MCF 10A (cell line): ENCODE measurements around the gene IL20RB. TPM values are rescaled to one million over a fixed set of nuclear protein-coding genes. Genes with fewer than 3 reads are reported as not detected.

ENCODE experiments used
- BruUV-seq: library from RNA; stranded (reverse); fragments of 400-500 nt; replicated peaks from 2 replicates; lab custom pipeline; 2021; lab: Mats Ljungman, UMichigan
- CTCF ChIA-PET: fragments of 300-600 bp; sonication (Branson Sonifier 250); formaldehyde crosslinking; extraction: SDS; loops from one replicate; lab custom pipeline; 2021; ENCODE audit warnings: antibody characterized with exemption, inconsistent platforms; lab: Yijun Ruan, JAX
- POLR2A ChIA-PET: fragments of 300-600, 350-650 bp; sonication (Branson Sonifier 250); formaldehyde crosslinking; extraction: SDS; loops from one replicate; lab custom pipeline; 2020; ENCODE audit warnings: antibody characterized with exemption, inconsistent platforms; lab: Yijun Ruan, JAX
- DNase-seq: peaks from one replicate; pipeline ENCODE4 v3.0.0-alpha.2; 2018; ENCODE audit not compliant: unreplicated experiment
- H3K27ac Mint-ChIP-seq: one replicate; pipeline ENCODE4 v1.8.0; 2022; ENCODE audit warnings: mild to moderate bottlenecking, low read depth, mixed read lengths; ENCODE audit not compliant: unreplicated experiment
- H3K27me3 Mint-ChIP-seq: one replicate; pipeline ENCODE4 v1.8.0; 2022; ENCODE audit warnings: mixed read lengths; ENCODE audit not compliant: insufficient read depth, unreplicated experiment
- H3K36me3 Mint-ChIP-seq: one replicate; pipeline ENCODE4 v1.8.0; 2022; ENCODE audit warnings: mild to moderate bottlenecking, moderate library complexity, mixed read lengths; ENCODE audit not compliant: insufficient read depth, unreplicated experiment
- H3K4me1 Mint-ChIP-seq: one replicate; pipeline ENCODE4 v1.8.0; 2022; ENCODE audit warnings: mixed read lengths; ENCODE audit not compliant: insufficient read depth, unreplicated experiment
- H3K4me3 Mint-ChIP-seq: one replicate; pipeline ENCODE4 v1.8.0; 2022; ENCODE audit warnings: mild to moderate bottlenecking, moderate library complexity, mixed read lengths; ENCODE audit not compliant: unreplicated experiment
- H3K9me3 Mint-ChIP-seq: one replicate; pipeline ENCODE4 v1.8.0; 2022; ENCODE audit warnings: mixed read lengths; ENCODE audit not compliant: unreplicated experiment
- intact Hi-C: fragments of 100-400 bp; cut with micrococcal nuclease; formaldehyde crosslinking; loops from 2 replicates; pipeline ENCODE4 v1.14.1; 2022
- total RNA-seq: library from RNA; stranded (reverse); gene quantifications from 2 replicates; pipeline ENCODE4 v1.2.3, GENCODE V29; 2022
- TF ChIP-seq, protein P1 (sequence below): fragments of 200-600 bp; IDR thresholded peaks from one replicate; pipeline ENCODE4 v1.8.0; 2022; ENCODE audit warnings: antibody characterized with exemption, mild to moderate bottlenecking; ENCODE audit not compliant: unreplicated experiment

The IL20RB gene
- total RNA-seq, 1 experiment from 2014 or later = 158 TPM

DNA sequence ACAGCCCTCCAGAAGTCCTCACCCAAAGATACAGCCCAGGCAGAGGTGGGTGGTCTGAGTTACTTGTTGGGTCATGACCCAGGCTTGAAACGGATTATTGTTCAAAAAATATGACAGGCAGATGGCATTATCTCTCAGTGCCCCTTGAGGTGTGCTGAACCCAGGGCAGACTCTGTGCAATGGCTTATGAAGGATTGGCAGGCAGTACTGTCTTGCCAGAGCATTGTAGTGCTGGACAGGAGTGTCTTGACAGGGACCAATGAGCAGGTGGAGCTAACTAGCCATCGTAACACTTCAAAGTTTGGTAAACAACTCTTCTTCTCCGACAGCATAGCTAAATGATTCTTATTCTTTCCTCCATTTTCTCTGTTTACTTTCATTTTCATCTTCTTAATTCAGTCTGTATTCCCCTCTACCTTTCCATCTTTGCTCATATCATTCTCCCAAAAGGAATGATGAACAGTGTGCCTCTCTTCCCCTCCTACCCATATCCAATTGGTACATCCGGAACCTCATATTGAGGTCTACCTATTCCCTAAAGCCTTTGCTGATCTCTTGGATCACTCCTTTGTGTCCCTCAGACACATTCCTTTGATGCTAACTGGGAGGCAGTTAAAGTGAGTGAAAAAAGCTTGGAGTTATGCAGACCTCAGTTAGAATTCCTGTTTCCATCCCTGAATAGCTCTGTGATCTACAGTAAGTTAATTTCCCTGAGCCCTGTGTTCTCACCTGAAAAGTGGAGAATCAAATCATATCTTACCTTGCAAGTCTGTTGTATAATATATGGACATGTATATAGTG, 2.6 kb upstream of the IL20RB start:
- POLR2A ChIA-PET = interaction anchor here (0.7 to 9.9 kb wide), 10 partner anchors 10 to 760 kb away, joined by 3 to 452 read pairs (median 8); partner anchors contain the start of gene NCK1
- BruUV-seq = no TSS peak
- DNase-seq = no peak
- Mint-ChIP-seq H3K36me3 (peaks cover 52% of the 10 kb centered on the region), H3K27ac (peak overlapping the region; percentile 75), H3K4me1 (peaks cover 53% of the 10 kb centered on the region), H3K9me3 (no peaks in the 10 kb centered on the region), H3K27me3 (no peaks in the 10 kb centered on the region), H3K4me3 (no peak overlapping the region)
- intact Hi-C loops = loop anchor here (5.0 to 10.0 kb wide), 3 partner anchors 93 to 880 kb away; partner anchors contain the start of genes NCK1 and STAG1
- TF ChIP-seq, protein P1, sequence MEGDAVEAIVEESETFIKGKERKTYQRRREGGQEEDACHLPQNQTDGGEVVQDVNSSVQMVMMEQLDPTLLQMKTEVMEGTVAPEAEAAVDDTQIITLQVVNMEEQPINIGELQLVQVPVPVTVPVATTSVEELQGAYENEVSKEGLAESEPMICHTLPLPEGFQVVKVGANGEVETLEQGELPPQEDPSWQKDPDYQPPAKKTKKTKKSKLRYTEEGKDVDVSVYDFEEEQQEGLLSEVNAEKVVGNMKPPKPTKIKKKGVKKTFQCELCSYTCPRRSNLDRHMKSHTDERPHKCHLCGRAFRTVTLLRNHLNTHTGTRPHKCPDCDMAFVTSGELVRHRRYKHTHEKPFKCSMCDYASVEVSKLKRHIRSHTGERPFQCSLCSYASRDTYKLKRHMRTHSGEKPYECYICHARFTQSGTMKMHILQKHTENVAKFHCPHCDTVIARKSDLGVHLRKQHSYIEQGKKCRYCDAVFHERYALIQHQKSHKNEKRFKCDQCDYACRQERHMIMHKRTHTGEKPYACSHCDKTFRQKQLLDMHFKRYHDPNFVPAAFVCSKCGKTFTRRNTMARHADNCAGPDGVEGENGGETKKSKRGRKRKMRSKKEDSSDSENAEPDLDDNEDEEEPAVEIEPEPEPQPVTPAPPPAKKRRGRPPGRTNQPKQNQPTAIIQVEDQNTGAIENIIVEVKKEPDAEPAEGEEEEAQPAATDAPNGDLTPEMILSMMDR = no peak
- CTCF ChIA-PET = interaction anchor here (1.0 to 8.0 kb wide), 6 partner anchors 16 to 564 kb away, joined by 3 to 44 read pairs (median 4); partner anchors contain the start of gene STAG1

- Mint-ChIP-seq H3K27ac (peak overlapping the region; percentile 75), H3K36me3 (peaks cover 57% of the 10 kb centered on the region), H3K4me3 (no peak overlapping the region), H3K9me3 (no peaks in the 10 kb centered on the region), H3K27me3 (no peaks in the 10 kb centered on the region), H3K4me1 (peaks cover 58% of the 10 kb centered on the region)
- BruUV-seq = no TSS peak
- peak; percentile 63 for DNase-seq
- CTCF ChIA-PET = interaction anchor here (0.9 to 8.0 kb wide), 10 partner anchors 8 to 565 kb away, joined by 3 to 44 read pairs (median 4); partner anchors contain the start of gene STAG1
- TF ChIP-seq, protein P1 = no peak
- POLR2A ChIA-PET = interaction anchor here (0.7 to 9.9 kb wide), 11 partner anchors 8 to 761 kb away, joined by 3 to 452 read pairs (median 5); partner anchors contain the start of gene NCK1
- intact Hi-C loops = loop anchor here (5.0 to 10.0 kb wide), 3 partner anchors 94 to 881 kb away; partner anchors contain the start of genes NCK1 and STAG1
Observed at GRCh38 chr3:136955813-136956212, 2.0 kb upstream of the IL20RB start.

GRCh38 chr3:136956971-136957370, 812 bp upstream of the IL20RB start:
- intact Hi-C loops = loop anchor here (1.0 to 10.0 kb wide), 4 partner anchors 38 to 882 kb away; partner anchors contain the start of genes NCK1 and STAG1
- ChIA-PET POLR2A (interaction anchor here (0.6 to 9.9 kb wide), 20 partner anchors 8 to 1377 kb away, joined by 3 to 452 read pairs (median 10); partner anchors contain the start of genes MSL2, NCK1 and STAG1), CTCF (interaction anchor here (0.9 to 8.0 kb wide), 10 partner anchors 9 to 204 kb away, joined by 3 to 44 read pairs (median 5); partner anchors contain the start of gene STAG1)
- H3K4me1 Mint-ChIP-seq = peaks cover 58% of the 10 kb centered on the region
- H3K27me3 Mint-ChIP-seq = no peaks in the 10 kb centered on the region
- H3K4me3 Mint-ChIP-seq = peak overlapping the region; percentile 92
- no peak for DNase-seq
- no TSS peak for BruUV-seq
- peaks cover 55% of the 10 kb centered on the region for H3K36me3 Mint-ChIP-seq
- TF ChIP-seq, protein P1 = no peak
- no peaks in the 10 kb centered on the region for H3K9me3 Mint-ChIP-seq
- peak overlapping the region; percentile 88 for H3K27ac Mint-ChIP-seq
